SH-SY5Y (cell line): ENCODE results near the gene AGPAT3.

Experiments
- GATA2 ChIP-seq: IDR thresholded peaks from 2 replicates; pipeline ENCODE4 v1.6.1; 2011; ENCODE audit warnings: mild to moderate bottlenecking, low read depth, low read length
- GATA3 ChIP-seq: IDR thresholded peaks from 2 replicates; pipeline ENCODE4 v1.6.1; 2011; ENCODE audit warnings: low read depth, mild to moderate bottlenecking, low read length, moderate library complexity

DNA sequence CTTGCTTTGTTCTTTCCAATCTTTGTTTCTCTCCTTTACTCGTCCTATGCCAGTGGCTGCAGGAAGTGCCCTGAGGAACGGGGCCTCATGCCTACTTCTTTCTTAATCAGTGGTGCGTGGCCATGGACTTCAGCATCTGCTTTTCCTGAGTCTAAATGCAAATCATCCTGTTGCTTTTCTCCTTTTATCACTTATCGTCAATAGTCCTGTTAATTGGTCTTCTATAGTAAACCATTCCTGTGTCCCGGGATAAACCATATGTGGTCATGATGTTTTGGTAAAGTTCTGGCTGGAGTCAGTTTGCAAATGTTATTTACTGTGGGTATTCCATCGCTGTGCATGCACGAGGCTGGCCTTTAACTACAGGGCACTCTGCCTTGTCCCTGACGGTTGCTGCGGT is 47.5 kb downstream of the AGPAT3 start:
- TF ChIP-seq GATA2 (no peak), GATA3 (no peak)
